H1 (cell line): ENCODE data around the gene PKM. TPM values are rescaled to one million over a fixed set of nuclear protein-coding genes. Genes with fewer than 3 reads are reported as not detected.

Source experiments
- CTCF ChIA-PET: fragments of 300-600 bp; sonication (Branson Sonifier 250); formaldehyde crosslinking; loops from one replicate; lab custom pipeline; 2021; ENCODE audit not compliant: partially characterized antibody; lab: Charles Lee
- POLR2A ChIA-PET: fragments of 300-600 bp; sonication (Branson Sonifier 250); formaldehyde crosslinking; loops from one replicate; lab custom pipeline; 2021; ENCODE audit warnings: inconsistent platforms; ENCODE audit not compliant: partially characterized antibody; lab: Charles Lee
- DNase-seq, 2 experiments: peaks; one replicate each; pipeline versions ENCODE4 v3.0.0 to v3.0.0-alpha.2; 2010 to 2022; ENCODE audit warnings: low spot score in 2 of 2, low read depth in 1 of 2, mixed read lengths in 1 of 2
- FAIRE-seq: peaks from 2 replicates; lab custom pipeline; 2011; peaks lifted over from hg19 to GRCh38; lab: Jason Lieb, UNC
- H2AFZ ChIP-seq: 2 replicates; pipeline ENCODE4 v1.8.1; 2012; ENCODE audit warnings: low read length, inconsistent platforms
- H2AK5ac ChIP-seq: 2 replicates; pipeline ENCODE4 v1.6.1; 2013; ENCODE audit warnings: low read depth, low read length
- H2BK120ac ChIP-seq: replicated peaks from 2 replicates; pipeline ENCODE3; 2013; ENCODE audit warnings: low read depth, low read length, inconsistent platforms
- H2BK12ac ChIP-seq: 2 replicates; pipeline ENCODE4 v1.6.1; 2013; ENCODE audit warnings: low read depth, low read length
- H2BK15ac ChIP-seq: 2 replicates; pipeline ENCODE4 v1.6.1; 2013; ENCODE audit warnings: low read length
- H2BK20ac ChIP-seq: 2 replicates; pipeline ENCODE4 v1.6.1; 2013; ENCODE audit warnings: low read length
- H2BK5ac ChIP-seq: 2 replicates; pipeline ENCODE4 v1.6.1; 2013; ENCODE audit warnings: low read depth, low read length
- H3K14ac ChIP-seq: 2 replicates; pipeline ENCODE4 v1.6.1; 2013; ENCODE audit warnings: inconsistent platforms; ENCODE audit not compliant: insufficient read length
- H3K18ac ChIP-seq: 2 replicates; pipeline ENCODE4 v1.6.1; 2013; ENCODE audit warnings: low read length; ENCODE audit errors: extremely low read depth
- H3K23ac ChIP-seq: 2 replicates; pipeline ENCODE4 v1.6.1; 2013; ENCODE audit warnings: inconsistent platforms; ENCODE audit not compliant: insufficient read length
- H3K23me2 ChIP-seq: 2 replicates; pipeline ENCODE4 v1.6.1; 2013; ENCODE audit warnings: low read depth, low read length
- H3K27ac ChIP-seq: 2 replicates; pipeline ENCODE4 v1.6.1; 2011; ENCODE audit warnings: low read depth, low read length, inconsistent platforms
- H3K27me3 ChIP-seq, 4 experiments: replicated peaks in 1 of 4; 1 replicate in 1 of 4; 2 replicates in 3 of 4; pipeline versions ENCODE4 v1.6.1 to v1.8.1; 2011 to 2013; ENCODE audit warnings: low read length in 3 of 4, mild to moderate bottlenecking in 3 of 4, inconsistent platforms in 2 of 4, mixed read lengths in 2 of 4, moderate library complexity in 1 of 4; ENCODE audit not compliant: control insufficient read depth in 3 of 4, insufficient read depth in 3 of 4; ENCODE audit errors: extremely low read depth in 1 of 4
- H3K36me3 ChIP-seq, 4 experiments: 2 replicates each; pipeline versions ENCODE4 v1.6.1 to v1.8.1; 2011 to 2013; ENCODE audit warnings: mild to moderate bottlenecking in 4 of 4, low read length in 3 of 4, moderate library complexity in 2 of 4, control low read depth in 1 of 4, inconsistent platforms in 1 of 4; ENCODE audit not compliant: insufficient read depth in 4 of 4, control insufficient read depth in 2 of 4
- H3K4ac ChIP-seq: replicated peaks from 2 replicates; pipeline ENCODE3; 2013; ENCODE audit warnings: low read length, low read depth, mixed read lengths, inconsistent platforms; ENCODE audit not compliant: insufficient read length
- H3K4me1 ChIP-seq, 4 experiments: replicated peaks in 1 of 4; 1 replicate in 1 of 4; 2 replicates in 3 of 4; pipeline versions ENCODE4 v1.6.1 to v1.8.1; 2011 to 2013; ENCODE audit warnings: low read length in 3 of 4, inconsistent platforms in 2 of 4, mixed read lengths in 1 of 4; ENCODE audit not compliant: insufficient read depth in 4 of 4, control insufficient read depth in 3 of 4
- H3K4me2 ChIP-seq, 2 experiments: 2 replicates each; pipeline versions ENCODE4 v1.6.1 to v1.8.1; 2011 to 2013; ENCODE audit warnings: low read depth in 2 of 2, low read length in 2 of 2, control low read depth in 1 of 2, inconsistent platforms in 1 of 2, mild to moderate bottlenecking in 1 of 2; ENCODE audit not compliant: insufficient read depth in 1 of 2
- H3K4me3 ChIP-seq, 4 experiments: fragments of 200-600, 300-600 bp in 1 of 4; sonication (generic), shearing (Covaris generic), sonication (Bioruptor Twin) in 1 of 4; 2 replicates each; pipeline versions ENCODE4 v1.5.1 to v1.8.1; 2011 to 2016; ENCODE audit warnings: low read length in 4 of 4, low read depth in 3 of 4, control low read depth in 2 of 4, inconsistent platforms in 2 of 4, mild to moderate bottlenecking in 2 of 4, mixed read lengths in 1 of 4, moderate library complexity in 1 of 4; ENCODE audit not compliant: insufficient read depth in 2 of 4; ENCODE audit errors: extremely low read depth in 1 of 4
- H3K56ac ChIP-seq: replicated peaks from 2 replicates; pipeline ENCODE3; 2013; ENCODE audit warnings: low read depth, mild to moderate bottlenecking, mixed read lengths, low read length, inconsistent platforms; ENCODE audit not compliant: insufficient read length
- H3K79me1 ChIP-seq: 2 replicates; pipeline ENCODE4 v1.6.1; 2013; ENCODE audit warnings: low read depth, low read length, control low read depth
- H3K79me2 ChIP-seq, 2 experiments: 2 replicates each; pipeline versions ENCODE4 v1.6.1 to v1.8.1; 2012 to 2013; ENCODE audit warnings: low read length in 2 of 2, mild to moderate bottlenecking in 2 of 2, inconsistent platforms in 1 of 2; ENCODE audit not compliant: insufficient read depth in 2 of 2, control insufficient read depth in 1 of 2
- H3K9ac ChIP-seq, 4 experiments: replicated peaks in 1 of 4; 1 replicate in 1 of 4; 2 replicates in 3 of 4; pipeline versions ENCODE4 v1.6.1 to v1.8.1; 2011 to 2013; ENCODE audit warnings: low read depth in 3 of 4, low read length in 3 of 4, control low read depth in 2 of 4, mild to moderate bottlenecking in 2 of 4, moderate library complexity in 2 of 4, inconsistent platforms in 1 of 4; ENCODE audit errors: extremely low read depth in 1 of 4
- H3K9me3 ChIP-seq, 2 experiments: 2 replicates each; pipeline versions ENCODE4 v1.6.1 to v1.8.1; 2012 to 2013; ENCODE audit warnings: mild to moderate bottlenecking in 2 of 2, moderate library complexity in 2 of 2, control low read depth in 1 of 2, inconsistent platforms in 1 of 2, low read depth in 1 of 2, low read length in 1 of 2, mixed read lengths in 1 of 2; ENCODE audit not compliant: insufficient read depth in 2 of 2
- H4K20me1 ChIP-seq, 2 experiments: replicated peaks in 1 of 2; 2 replicates each; pipeline versions ENCODE3 to v1.8.1; 2011 to 2013; ENCODE audit warnings: inconsistent platforms in 2 of 2, low read length in 2 of 2, mild to moderate bottlenecking in 1 of 2; ENCODE audit not compliant: insufficient read depth in 2 of 2, control insufficient read depth in 1 of 2
- H4K5ac ChIP-seq: 2 replicates; pipeline ENCODE4 v1.6.1; 2013; ENCODE audit warnings: low read length, low read depth, mixed read lengths, inconsistent platforms; ENCODE audit not compliant: insufficient read length
- H4K8ac ChIP-seq: 2 replicates; pipeline ENCODE4 v1.8.0; 2013; ENCODE audit warnings: mild to moderate bottlenecking, moderate library complexity, low read length, inconsistent platforms; ENCODE audit not compliant: insufficient read depth; ENCODE audit errors: extremely low read depth
- H4K91ac ChIP-seq: replicated peaks from 2 replicates; pipeline ENCODE3; 2013; ENCODE audit warnings: low read length, mixed read lengths, inconsistent platforms; ENCODE audit not compliant: insufficient read length
- CHD1 ChIP-seq: IDR thresholded peaks from 2 replicates; pipeline ENCODE4 v1.6.1; 2012; ENCODE audit warnings: low read depth, low read length, improper control_type of control experiment
- E2F6 ChIP-seq: IDR thresholded peaks from 2 replicates; pipeline ENCODE4 v1.6.1; 2012; ENCODE audit warnings: inconsistent platforms
- WGBS, 2 experiments: shearing (Covaris generic) in 1 of 2; methylation state at CpG; one replicate each; pipeline versions ENCODE4 v1.1.6 to v1.1.7; 2013 to 2015; ENCODE audit warnings: low lambda C conversion rate in 2 of 2, mixed read lengths in 2 of 2, inconsistent platforms in 1 of 2, low coverage in 1 of 2, missing lambda C conversion rate in 1 of 2; ENCODE audit not compliant: insufficient replicate concordance in 2 of 2, insufficient coverage in 1 of 2, insufficient read length in 1 of 2; ENCODE audit errors: extremely low coverage in 1 of 2, missing lambda C conversion rate in 1 of 2; 5-methylcytosine and 5-hydroxymethylcytosine counted together
- polyA plus RNA-seq, 7 experiments: library from polyadenylated mRNA; depleted of rRNA in 3 of 7; stranded (reverse) in 5 of 7; unstranded in 2 of 7; fragments of >200 nt in 5 of 7; fragments of 200-250 nt in 2 of 7; gene quantifications; 1 replicate in 5 of 7; 2 replicates in 1 of 7; 4 replicates in 1 of 7; pipeline versions ENCODE4 v1.2.1 to v1.2.3, GENCODE V29; 2011 to 2013; ENCODE audit warnings: missing spikeins in 2 of 7, mixed read lengths in 2 of 7
- total RNA-seq: library from RNA; stranded (reverse); fragmentation: NEBNext Ultra II Directional; extraction: Animal tissue kit (Norgen Biotek cat#: 25700); gene quantifications from 2 replicates; pipeline ENCODE4 v1.2.1, GENCODE V29; 2021

The PKM gene
- total and polyA plus RNA-seq, 2 of the 8 experiments (the other 6 are each of a cell fraction or from before 2014, with no cell fraction given) = 780 to 856 TPM

- no peaks in the 10 kb centered on the region for H3K79me2 ChIP-seq
- TF ChIP-seq CHD1 (no peak), E2F6 (no peak)
- H3K4me2 ChIP-seq = no peak overlapping the region
- no peak overlapping the region for H2BK12ac ChIP-seq
- H4K20me1 ChIP-seq = peaks cover 8 to 9% of the 10 kb centered on the region in 2 experiments
- H3K23me2 ChIP-seq = no peaks in the 10 kb centered on the region
- H3K9ac ChIP-seq = no peak overlapping the region
- no peak overlapping the region for H2BK5ac ChIP-seq
- H3K4ac ChIP-seq = no peak overlapping the region
- H3K27ac ChIP-seq = no peak overlapping the region
- H4K5ac ChIP-seq = no peak overlapping the region
- H3K23ac ChIP-seq = no peak overlapping the region
- no peaks in the 10 kb centered on the region for H3K79me1 ChIP-seq
- H2BK120ac ChIP-seq = no peak overlapping the region
- H3K27me3 ChIP-seq = peaks cover 22 to 86% (median 55%) of the 10 kb centered on the region in 4 experiments
- ChIA-PET POLR2A (interaction anchor here (0.6 to 6.3 kb wide), 5 partner anchors 7 to 33 kb away, joined by 3 to 66 read pairs (median 9); partner anchors contain the start of gene PKM), CTCF (interaction anchor here (0.9 to 4.8 kb wide), 4 partner anchors 11 to 75 kb away, joined by 3 to 29 read pairs (median 16); partner anchors contain the start of gene GRAMD2A)
- no peak overlapping the region for H3K14ac ChIP-seq
- H2BK15ac ChIP-seq = no peak overlapping the region
- H3K18ac ChIP-seq = no peak overlapping the region
- H2AK5ac ChIP-seq = no peak overlapping the region
- H2AFZ ChIP-seq = no peak overlapping the region
- H3K4me3 ChIP-seq = no peak overlapping the region
- H3K9me3 ChIP-seq = no peaks in the 10 kb centered on the region
- peaks cover 0 to 13% (median 4%) of the 10 kb centered on the region in 4 experiments; a peak in 4 of 7 replicates for H3K4me1 ChIP-seq
- FAIRE-seq = no peak
- H3K56ac ChIP-seq = no peak overlapping the region
- WGBS, 2 experiments = 91% methylated on average over 3 of the region's 3 CpGs; no CpG with 5 or more reads in 1 of the 2 experiments
- H2BK20ac ChIP-seq = no peak overlapping the region
- peaks cover 3 to 22% (median 15%) of the 10 kb centered on the region in 4 experiments; a peak in 6 of 8 replicates for H3K36me3 ChIP-seq
- H4K91ac ChIP-seq = no peak overlapping the region
- H4K8ac ChIP-seq = no peak overlapping the region
- no peak for DNase-seq
Measured at GRCh38 chr15:72238586-72238985, 7.6 kb upstream of the PKM start.
